C4-2B (cell line): ENCODE measurements around the gene AIP.

Source experiments
- CTCF ChIP-seq: fragments of 450-650 bp; conservative IDR thresholded peaks from 2 replicates; pipeline ENCODE4 v1.5.1; 2017; ENCODE audit warnings: mild to moderate bottlenecking
- ZFX ChIP-seq: fragments of 450-650 bp; IDR thresholded peaks from 2 replicates; pipeline ENCODE4 v1.6.1; 2017

- TF ChIP-seq CTCF (no peak), ZFX (no peak)
Observed at GRCh38 chr11:67502328-67502979, 19.6 kb downstream of the AIP start.
